ENCODE results near the gene NCR3LG1. TPM values are rescaled to one million over a fixed set of nuclear protein-coding genes. Genes with fewer than 3 reads are reported as not detected.

NCR3LG1 gene
- total RNA-seq, 1 experiment from 2014 or later = 2.0 TPM

GRCh38 chr11:17401841-17402240 is 50.2 kb downstream of the NCR3LG1 start:
- no peaks in the 10 kb centered on the region; the same call in 1 of the 2 replicates for H3K27me3 Mint-ChIP-seq (ENCODE audit: low read depth)
- ATAC-seq (no peak), DNase-seq (ENCODE audit: low spot score) (no peak)
- H3K27ac Mint-ChIP-seq = no peak overlapping the region
- TF ChIP-seq MLX (CRISPR knock-in tag; IDR thresholded peaks at IDR 0.05) = no peak
- no peak for TF ChIP-seq FOXP4 (CRISPR knock-in tag; IDR thresholded peaks at IDR 0.05)
- TF ChIP-seq ZNF281 (CRISPR knock-in tag; IDR thresholded peaks at IDR 0.05) = no peak
- no peak for TF ChIP-seq PREB (CRISPR knock-in tag; IDR thresholded peaks at IDR 0.05; ENCODE audit: borderline replicate concordance)
- TF ChIP-seq ZNF425 (CRISPR knock-in tag; conservative IDR thresholded peaks at IDR 0.05) = no peak
- TF ChIP-seq ZSCAN18 (CRISPR knock-in tag; IDR thresholded peaks at IDR 0.05) = no peak
- no peak for TF ChIP-seq ZNF532 (CRISPR knock-in tag; IDR thresholded peaks at IDR 0.05; ENCODE audit: borderline replicate concordance)
- TF ChIP-seq FOXK1 (CRISPR knock-in tag; IDR thresholded peaks at IDR 0.05) = no peak
- no peak for TF ChIP-seq PRRX2 (CRISPR knock-in tag; IDR thresholded peaks at IDR 0.05)
- TF ChIP-seq FOXJ3 (CRISPR knock-in tag; IDR thresholded peaks at IDR 0.05; ENCODE audit: borderline replicate concordance) = no peak
- H3K36me3 Mint-ChIP-seq = no peaks in the 10 kb centered on the region
- CTCF ChIA-PET = interaction anchor here (0.6 to 5.8 kb wide), 2 partner anchors 13 to 18 kb away, joined by 3 to 27 read pairs; partner anchors contain the start of gene KCNJ11
- no peak overlapping the region for H3K4me3 Mint-ChIP-seq
- POLR2A ChIA-PET = interaction anchor here (0.6 kb wide), 1 partner anchor 78 kb away, joined by 3 read pairs; no protein-coding TSS in a partner anchor
- no peaks in the 10 kb centered on the region for H3K4me1 Mint-ChIP-seq
- no peaks in the 10 kb centered on the region for H3K9me3 Mint-ChIP-seq
